M059J (cell line): Measurements from ENCODE around the gene FOXJ3. TPM values are rescaled to one million over a fixed set of nuclear protein-coding genes. Genes with fewer than 3 reads are reported as not detected.
A peak's percentile ranks its signal among the peaks of the same experiment; 100 is the strongest.

Experiments used
- DNase-seq: peaks from one replicate; pipeline ENCODE4 v3.0.0-alpha.2; 2012; ENCODE audit warnings: low read depth
- total RNA-seq: library from RNA; depleted of rRNA; stranded (reverse); fragments of >200 nt; shearing (Covaris generic); gene quantifications from 2 replicates; pipeline ENCODE4 v1.2.3, GENCODE V29; 2014

Gene FOXJ3
- total RNA-seq, 1 experiment from 2014 or later: 31.9 TPM

DNA sequence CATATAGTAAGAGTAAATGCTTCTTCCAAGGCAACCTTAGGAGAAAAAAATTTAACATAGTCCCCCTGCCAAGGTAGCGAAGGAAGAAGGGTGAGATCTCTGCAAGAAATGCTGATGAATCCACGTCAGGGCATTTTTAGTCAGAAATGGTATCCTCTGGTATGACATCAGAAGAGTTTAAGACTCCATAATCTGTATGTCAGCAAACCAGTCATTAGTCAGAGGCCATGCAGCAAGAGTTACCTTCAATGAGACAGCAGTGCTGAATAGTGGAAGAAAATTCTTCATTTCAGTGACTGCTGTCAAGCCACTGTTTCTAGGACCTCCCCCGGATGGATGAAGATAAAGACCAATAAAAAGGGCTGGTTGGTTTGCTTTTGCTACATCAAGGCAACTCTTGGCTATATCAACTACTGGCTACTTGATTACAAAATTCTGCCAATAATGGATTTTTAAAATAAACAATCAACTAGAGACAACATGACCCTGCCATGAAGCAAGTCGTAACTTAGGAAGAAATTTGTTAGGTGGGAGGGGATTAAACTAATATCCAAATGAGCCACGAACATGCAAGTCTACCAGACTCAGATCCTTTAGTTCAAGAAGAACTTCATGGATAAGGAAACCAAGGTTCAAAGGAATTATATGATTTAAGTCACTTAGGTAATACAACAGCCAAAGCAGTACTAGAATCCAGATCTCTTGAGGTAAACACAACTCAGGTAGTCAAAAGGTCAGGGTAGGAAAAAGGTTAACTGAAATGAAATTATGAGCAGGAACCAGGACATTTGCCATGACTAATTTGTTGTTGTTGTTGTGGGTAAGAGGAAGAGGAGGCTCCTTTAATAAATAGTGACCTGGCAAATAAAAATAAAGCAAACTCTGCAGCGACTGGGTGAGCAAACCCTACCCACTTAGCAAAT, 144.8 kb downstream of the FOXJ3 start:
- DNase-seq: no peak

DNA sequence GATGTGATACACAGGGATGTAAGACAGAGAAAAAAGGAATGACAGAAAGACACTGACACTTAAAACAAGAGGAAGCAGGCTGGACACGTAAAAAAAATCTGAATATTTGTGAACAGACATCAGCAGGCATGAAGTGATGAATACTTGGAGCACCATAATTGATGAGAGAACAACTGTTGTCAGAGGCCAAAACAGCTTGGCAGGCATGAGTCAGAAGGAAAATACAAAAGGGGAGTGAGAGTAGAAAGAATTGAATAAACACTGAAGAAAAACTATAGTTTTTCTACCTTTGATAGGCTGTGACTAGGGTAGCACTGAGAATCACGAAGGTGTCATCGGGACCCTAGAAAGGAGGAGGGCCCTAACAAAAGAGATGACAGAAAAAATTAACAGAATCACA, 148.9 kb downstream of the FOXJ3 start:
- peak; percentile 50 for DNase-seq

DNA sequence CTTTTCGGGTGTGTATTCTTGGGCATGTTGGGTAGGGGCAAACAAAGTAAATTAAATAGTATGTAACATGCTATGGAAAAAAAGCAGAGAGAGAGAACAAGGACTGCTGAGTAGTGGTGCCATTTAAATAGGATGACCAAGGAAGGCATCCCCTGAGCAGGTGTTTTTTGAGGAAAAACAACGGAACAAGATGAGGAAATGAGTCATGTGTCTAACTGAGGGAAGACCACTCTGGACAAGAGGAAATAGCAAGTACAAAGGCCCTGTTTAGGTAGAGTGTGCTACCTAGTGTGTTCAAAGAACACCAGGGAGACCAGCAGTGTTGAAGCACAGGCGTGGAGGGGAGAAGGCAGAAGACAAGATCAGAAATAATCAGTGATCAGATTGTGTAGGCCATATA, 150.4 kb downstream of the FOXJ3 start:
- DNase-seq: no peak

DNA sequence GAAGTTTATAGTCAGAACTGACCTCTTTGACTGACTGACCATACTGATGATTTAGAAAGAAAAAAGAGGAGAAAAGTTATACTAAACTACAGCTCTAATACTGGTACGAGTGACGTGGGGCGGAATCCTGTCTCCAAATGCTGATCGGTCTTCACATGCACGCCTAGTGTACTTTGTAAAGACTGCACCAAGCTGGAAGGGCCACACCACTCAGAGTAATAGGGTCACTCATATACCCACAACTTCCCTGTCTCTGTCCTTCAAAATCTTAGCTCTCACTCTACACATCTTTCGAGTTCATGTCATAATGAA, 151.1 kb downstream of the FOXJ3 start:
- DNase-seq: no peak

DNA sequence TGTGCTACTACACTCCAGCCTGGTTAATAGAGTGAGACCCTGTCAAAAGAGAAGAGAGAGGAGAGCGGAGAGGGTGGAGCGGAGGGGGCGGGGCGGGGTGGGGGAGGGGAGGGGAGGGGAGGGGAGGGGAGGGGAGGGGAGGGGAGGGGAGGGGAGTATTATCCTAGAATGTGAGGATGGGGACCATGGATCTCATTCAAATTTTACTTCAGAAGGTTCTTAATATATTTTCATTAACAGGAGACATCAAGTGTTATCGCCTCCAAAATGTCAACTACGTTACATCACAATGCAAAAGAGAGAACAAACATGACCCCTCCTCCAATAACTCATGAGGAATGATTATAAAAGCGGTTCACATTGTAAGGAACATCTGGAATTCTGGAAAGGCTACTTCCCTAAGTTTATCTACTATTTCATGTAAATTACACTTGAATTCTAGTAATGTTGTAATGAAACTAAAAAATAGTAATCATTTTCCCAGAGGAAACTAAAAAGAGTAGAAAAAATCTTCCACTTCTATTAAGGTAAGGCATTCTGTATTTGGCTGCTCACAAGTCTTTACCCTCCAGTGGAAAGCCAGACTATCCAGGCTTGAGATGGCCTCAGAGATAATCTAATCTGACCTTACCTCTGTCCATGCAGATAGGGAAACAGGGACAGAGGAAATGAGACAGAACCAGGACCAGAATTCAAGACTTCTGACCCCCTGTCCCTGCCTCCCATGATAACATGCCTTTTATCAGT, 151.7 kb downstream of the FOXJ3 start:
- no peak for DNase-seq

DNA sequence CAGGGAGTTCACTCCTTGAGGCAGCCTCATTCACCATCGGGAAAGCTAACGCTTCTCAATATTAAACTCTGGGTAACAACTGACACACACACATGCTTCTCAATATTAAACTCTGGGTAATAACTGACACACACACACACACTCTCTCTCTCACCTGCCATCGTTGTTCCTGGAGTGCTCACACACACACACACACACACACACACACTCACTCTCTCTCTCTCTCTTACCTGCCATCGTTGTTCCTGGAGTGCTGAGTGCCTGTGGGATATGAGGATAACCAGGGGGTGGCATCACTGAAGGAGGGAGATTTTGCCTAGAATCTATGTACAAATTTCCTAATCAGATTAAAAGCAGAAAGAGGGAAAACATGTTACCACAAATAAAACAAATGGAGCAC, 153.3 kb downstream of the FOXJ3 start:
- no peak for DNase-seq

DNA sequence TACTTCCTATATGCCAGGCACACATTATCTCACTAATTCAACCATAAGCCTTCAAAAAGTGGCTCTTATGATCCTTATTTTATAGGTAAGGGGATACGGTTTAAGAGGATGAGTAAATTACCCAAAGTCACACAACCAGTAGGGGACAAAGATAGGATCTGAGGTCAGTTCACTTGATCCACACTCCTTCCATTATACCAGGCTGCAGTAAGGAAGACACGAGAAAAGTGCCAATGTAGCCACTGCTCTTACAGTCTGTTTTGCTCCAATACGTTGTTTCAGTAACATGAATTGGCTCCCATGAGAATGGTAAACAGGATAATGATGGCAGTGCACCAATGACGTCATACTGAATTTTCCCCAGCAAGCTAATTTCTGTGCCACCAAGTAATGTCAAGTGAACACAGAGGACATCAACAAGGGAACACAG, 155.1 kb downstream of the FOXJ3 start:
- no peak for DNase-seq

DNA sequence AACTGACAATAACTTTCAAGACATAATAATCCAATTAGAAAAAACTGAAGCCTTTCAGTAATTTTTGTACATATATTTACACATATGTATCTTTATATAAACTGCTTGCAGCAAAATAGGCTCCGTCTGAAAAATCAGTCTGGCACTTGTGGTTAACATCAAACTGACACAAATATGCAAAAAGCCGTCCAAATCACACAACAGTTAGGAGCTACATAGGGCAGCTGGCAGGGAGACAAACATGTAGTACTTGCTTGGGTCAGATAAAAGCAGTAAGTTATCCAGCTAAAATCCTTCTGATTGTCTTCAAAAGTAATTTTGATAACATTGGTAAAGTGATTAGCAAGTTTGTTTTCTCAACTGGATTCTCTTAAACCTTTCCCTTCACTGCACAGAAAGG, 155.8 kb downstream of the FOXJ3 start:
- peak; percentile 19 for DNase-seq

DNA sequence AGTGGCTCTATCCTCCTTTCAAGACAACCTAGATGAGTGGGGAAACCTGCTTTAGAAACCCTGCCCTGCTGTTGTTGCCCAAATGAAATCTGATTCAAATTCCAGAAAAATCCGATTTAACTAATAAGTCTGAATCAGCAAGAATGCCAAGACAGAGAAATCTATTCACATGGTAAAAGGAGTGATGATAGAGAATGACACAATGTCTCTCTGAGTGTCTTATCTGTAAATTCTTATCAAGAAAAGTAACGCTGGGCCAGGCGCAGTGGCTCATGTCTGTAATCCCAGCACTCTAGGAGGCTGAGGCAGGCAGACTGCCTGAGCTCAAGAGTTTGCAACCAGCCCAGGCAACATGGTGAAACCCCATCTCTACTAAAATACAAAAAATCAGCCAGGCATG, 156.8 kb downstream of the FOXJ3 start:
- no peak for DNase-seq

DNA sequence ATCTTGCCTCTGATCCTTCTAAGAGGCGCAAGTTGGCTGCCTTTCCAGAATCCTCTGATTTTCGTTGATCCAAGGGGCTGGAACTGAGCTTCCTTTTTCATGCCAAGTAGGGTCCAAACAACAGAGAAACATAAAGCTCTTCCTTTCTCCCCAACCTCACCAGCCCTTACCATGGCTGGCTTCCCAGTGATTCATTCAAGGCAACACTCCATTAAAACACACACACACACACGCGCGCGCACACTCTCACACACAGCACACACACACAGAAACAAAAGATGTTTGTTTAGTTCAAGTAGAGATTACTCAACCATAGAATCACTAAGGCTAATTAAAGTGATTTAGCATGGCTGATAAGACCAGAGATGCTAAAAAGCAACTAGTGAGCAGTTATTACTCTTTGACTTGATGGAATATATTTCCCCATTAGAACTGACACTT, 157.5 kb downstream of the FOXJ3 start:
- DNase-seq: peak; percentile 86

DNA sequence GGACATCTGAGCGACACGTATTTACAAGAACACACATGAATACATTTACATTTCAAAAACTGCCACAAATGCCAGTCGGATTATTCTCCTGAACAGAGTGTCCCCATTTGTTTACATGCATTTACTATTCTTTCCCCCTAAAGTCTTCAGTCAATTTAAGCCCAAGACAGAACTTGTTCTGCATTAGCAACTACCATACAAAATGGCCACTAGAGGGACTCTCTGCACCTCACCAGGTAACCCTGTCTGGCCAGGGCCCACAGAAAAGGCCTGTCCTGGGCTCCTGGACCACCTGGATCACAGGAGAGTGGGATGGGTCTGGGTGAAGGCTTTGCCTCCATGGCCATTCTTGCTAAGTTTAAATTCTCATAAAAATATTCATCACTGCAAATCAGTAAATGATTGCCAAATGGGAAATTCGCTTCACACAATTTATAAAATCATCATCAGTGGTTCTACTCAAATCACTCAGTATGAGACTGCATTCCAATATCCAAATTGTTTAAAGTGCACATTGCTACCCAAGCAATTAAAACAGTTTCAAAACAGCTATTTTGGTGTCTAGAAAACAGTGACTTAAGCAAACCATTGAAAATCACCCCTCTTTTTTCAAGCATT, 158.0 kb downstream of the FOXJ3 start:
- peak; percentile 62 for DNase-seq

DNA sequence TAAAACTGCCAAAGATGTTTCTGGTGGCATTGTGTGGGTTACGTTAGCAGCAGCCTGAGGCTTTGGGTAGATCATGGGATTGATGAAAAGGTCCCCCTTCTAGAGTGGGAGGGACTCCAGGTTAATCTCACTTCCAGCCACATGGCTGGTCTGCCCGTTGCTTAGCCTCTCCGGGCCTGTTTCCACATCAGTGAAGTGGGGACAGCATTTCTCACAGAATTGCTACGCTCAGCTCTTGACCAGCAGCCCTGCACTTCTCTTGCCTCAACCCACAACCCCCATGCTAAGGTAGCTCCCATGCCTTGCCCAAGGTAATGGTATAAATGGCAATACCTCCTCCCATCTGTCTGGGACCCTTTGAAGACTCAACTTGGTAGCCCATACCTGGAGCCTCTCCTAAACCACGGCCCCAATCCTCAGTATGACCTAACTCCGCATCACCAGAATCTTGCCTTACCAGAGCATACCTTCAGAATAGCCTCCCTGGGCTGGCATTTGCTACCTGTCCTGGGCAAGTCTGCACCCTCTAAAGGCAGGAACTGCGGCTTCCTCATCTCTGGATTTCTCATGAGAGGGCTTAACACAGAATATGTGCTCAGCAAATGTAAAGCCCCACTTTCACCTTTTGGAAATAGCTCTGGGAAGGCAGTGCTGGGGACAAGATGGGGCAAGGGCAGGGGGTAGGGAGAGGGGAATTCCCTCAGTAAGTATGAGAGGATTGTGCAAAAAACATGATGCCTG, 159.6 kb downstream of the FOXJ3 start:
- no peak for DNase-seq

DNA sequence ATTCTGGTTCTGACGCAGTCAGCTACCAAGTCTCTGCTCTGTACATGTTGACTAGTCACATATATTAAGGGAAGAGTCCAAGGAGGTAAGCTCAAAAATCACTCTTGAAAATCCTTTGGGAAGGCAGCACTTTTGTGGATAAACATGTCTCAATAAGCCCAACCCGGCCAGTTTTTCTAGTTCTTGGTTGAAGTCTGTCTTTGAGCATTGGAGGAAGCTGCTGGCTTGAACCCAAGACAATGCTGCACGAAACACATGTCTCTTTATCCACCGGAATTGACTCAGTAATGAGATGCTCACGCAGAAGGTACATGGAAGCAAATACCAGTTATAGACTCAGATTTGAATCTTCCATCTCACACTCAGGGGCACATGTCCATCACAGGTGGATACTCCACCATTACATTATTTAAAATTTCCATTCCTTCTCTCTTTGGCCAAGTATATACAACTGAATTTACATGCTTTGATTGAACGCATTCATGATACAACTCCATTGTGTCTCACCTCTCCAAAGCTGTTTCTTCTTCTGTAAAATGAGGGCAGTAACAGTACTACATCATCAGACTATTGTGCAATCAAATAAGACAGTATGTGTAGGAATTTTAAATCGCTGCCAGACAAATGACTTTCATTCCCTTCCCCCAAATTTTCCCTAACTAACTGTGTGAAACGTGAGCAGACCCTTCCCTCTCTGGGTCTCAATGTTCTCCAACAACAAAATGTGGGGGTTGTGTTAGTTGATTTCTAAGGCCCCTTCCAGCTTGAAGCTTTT, 160.9 kb downstream of the FOXJ3 start:
- DNase-seq: no peak

DNA sequence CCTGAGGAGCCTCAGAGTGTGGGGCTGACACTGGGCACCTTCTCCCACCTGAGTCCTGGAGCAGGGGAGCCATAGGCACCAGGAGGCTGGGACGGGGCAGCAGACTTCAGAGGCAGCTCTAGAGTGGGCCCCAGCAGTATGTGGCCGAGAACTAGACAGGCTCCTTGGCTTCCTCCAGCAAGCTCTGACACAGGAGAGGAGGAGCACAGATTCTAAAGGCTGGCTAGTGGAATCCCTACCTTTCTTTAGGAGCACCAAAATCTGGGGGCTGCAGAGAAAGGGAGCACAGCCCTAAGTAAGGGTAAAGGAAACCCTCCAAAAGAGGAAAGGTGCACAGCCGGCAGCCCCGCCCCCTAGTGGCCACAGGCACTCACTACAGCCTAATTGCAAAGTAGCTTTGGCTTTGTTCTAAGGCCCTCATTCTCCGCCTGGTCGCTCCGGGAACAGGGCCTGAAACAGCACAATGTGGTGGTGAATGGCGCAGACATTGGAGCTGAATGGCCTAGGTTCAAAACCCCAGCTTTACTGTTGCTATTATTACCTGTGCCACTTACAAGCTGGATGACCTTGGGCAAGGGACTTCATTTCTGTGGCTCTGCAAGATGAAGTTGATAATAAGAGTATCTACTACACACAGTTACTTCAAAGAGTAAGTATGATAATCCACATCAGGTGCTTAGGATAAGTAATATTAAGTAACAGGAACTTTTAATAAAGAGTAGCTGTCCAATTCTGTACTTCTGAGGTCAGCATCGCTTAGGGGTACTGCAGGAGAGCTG, 161.7 kb downstream of the FOXJ3 start:
- DNase-seq: peak; percentile 43

DNA sequence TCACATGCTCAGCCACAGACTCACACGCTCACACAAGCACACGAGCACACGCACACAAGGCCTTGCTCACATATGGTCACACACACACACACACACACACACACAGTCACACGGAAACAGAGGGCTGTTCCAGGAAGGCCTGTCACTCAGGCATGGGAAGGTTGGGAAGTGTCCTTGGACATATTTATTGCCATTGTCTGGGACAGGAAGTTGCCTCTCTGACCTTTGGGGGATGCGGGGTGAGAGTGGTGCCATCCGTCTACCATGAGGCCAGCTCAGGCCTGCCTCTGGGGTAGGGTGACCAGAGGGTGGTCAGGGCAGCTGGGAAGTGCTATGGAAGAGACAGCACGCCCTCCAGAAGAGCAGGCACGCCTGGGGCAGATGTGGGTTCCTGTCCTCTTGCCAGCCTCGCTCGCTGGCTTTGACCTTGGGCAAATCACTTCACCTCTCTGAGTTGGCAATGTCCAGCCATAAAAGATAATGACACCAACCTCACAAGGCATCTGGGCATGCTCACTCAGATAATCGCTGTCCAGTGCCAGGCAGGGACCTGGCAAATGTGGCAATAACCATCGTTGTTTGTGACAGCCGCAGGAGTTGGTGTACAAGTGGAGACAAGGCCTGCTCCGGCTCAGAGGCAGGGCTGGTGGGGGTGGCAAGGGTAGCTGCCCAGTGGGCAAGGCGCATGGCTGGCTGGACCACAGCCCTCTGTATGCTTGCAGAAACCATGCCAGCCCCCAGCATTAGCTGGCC, 162.5 kb downstream of the FOXJ3 start:
- no peak for DNase-seq

DNA sequence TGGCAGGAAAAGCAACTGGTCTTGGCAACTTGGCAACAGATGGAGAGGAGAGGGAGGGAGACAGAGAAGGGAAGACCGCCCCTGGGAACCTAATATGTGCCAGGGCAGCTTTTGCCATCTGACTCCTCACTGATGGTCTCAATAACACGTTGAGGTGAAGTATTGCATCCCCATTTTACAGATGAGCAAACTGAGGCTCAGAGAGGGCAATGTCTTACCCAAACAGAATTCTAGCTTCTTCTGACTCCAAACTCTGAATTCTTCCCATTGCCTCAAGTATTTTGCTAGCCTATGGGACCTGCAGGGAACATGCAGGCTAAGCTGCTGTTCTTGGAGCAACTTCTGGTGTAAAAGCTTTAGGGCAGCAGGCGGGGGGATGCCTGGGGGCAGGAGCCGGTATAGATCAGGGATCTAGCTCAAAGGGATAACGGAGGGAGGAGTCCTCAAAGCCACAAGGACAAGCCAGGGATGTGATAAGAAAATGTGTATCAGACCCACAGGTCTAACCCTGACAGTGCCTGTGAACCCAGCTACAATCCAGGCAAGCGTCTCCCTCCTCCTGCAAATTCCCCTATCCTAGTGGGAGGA, 163.3 kb downstream of the FOXJ3 start:
- no peak for DNase-seq

DNA sequence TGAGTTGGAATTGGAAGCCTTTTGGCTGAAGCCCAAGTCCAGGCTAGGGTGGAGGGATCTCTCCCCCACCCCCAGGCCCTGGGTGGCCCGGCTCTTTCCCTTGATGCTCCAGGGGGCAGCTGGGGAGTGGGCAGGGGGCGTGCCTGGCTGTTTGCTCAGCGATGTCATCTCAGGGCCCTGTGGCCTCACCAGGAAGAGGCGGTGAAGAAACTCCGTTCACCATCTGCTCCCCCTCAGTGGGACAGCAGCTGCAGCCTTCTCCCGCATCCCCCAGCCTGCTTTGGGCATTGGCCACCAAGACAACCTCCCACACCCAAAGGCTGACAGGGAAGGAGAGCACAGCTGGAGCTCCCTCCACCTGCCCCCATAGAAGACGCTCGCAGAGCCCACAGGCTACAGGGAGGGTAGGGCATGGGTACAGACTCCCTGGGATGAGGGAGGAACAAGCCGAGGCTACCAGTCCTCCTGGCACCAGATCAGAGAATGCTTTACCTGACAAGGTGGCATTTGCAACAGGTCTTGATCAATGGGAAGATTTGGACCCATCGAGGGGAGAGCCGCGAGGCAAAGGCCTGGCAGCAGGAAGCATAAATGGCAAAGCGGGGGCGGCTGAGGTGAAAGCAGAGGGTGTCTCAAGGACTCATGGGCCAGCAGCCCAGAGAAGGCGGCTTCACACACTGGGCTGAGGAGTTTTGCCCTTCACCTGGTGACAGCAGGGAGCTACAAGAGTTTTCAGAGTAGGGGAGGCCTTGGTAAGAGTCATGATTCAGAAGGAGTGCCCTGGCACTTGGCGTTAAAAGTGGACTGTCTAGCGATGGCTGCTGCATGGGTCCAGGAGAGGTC, 164.0 kb downstream of the FOXJ3 start:
- no peak for DNase-seq

DNA sequence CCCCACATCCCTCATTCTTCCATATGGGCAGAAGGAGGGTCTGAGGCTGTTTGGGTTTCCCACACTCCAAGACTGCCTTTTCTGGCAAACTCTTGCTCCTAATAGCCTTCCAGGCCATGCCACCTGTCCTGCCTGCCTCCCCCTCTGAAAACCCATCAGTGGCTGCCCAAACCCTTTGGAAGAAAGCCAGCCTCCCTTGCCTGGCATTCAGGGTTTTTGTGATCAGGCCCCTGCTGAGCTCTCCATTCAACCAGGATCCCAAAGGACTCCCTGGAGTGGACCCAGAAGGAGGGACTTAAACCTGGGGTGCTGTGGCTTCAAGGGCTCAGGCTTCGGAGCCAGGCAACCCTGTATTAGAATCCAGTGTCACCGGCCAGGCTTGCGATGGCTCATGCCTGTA, 166.3 kb downstream of the FOXJ3 start:
- DNase-seq: no peak

DNA sequence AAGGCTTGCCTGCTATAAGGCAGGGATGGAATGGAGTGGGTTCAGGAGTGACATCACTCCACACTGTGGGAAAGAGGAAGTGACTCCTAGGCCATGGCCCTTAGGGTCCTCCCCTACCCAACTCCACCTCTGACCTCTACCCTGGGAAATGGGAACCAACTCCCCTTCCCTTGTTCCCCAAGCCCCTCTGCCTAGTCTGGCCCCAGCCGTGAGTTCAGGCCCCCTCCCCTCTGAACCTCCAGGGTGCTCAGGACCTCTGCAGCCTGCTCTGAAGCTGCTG, 166.7 kb downstream of the FOXJ3 start:
- DNase-seq: no peak
